HepG2 (cell line): Measurements from ENCODE around the gene SPDYE16. TPM values are rescaled to one million over a fixed set of nuclear protein-coding genes. Genes with fewer than 3 reads are reported as not detected.

Experiments
- BORCS8-MEF2B ChIP-seq: sonication (generic); formaldehyde crosslinking; IDR thresholded peaks from 2 replicates; pipeline ENCODE4 v1.8.0; 2022; ENCODE audit warnings: mild to moderate bottlenecking, missing genetic modification reagents
- MATR3 ChIP-seq: sonication (generic); formaldehyde crosslinking; IDR thresholded peaks from 2 replicates; pipeline ENCODE4 v1.4.0; 2020; ENCODE audit warnings: missing genetic modification reagents
- MTA1 ChIP-seq: sonication (generic); formaldehyde crosslinking; IDR thresholded peaks from 2 replicates; pipeline ENCODE4 v1.4.0; 2020; ENCODE audit warnings: missing genetic modification reagents, mild to moderate bottlenecking, borderline replicate concordance
- MTA3 ChIP-seq: sonication (generic); formaldehyde crosslinking; IDR thresholded peaks from 2 replicates; pipeline ENCODE4 v1.4.0; 2020; ENCODE audit warnings: missing genetic modification reagents
- NAIF1 ChIP-seq: sonication (generic); formaldehyde crosslinking; IDR thresholded peaks from 2 replicates; pipeline ENCODE4 v1.5.0; 2020; ENCODE audit warnings: mild to moderate bottlenecking, missing genetic modification reagents, borderline replicate concordance
- SOX13 ChIP-seq, 3 experiments: fragments of 450-650 bp in 1 of 3; sonication (generic) in 1 of 3; formaldehyde crosslinking in 1 of 3; IDR thresholded peaks in 2 of 3; conservative IDR thresholded peaks in 1 of 3; 2 replicates each; pipeline versions ENCODE4 v1.5.0 to v1.6.1; 2016 to 2020; ENCODE audit warnings: antibody characterized with exemption in 1 of 3, mild to moderate bottlenecking in 1 of 3, missing compliant biosample characterization in 1 of 3, missing genetic modification reagents in 1 of 3, moderate library complexity in 1 of 3
- SP4 ChIP-seq: sonication (generic); formaldehyde crosslinking; IDR thresholded peaks from 2 replicates; pipeline ENCODE4 v1.8.1; 2023; ENCODE audit warnings: mild to moderate bottlenecking, missing genetic modification reagents
- THYN1 ChIP-seq: sonication (generic); formaldehyde crosslinking; IDR thresholded peaks from 2 replicates; pipeline ENCODE4 v1.8.1; 2023; ENCODE audit warnings: low read depth, mild to moderate bottlenecking, moderate library complexity, missing genetic modification reagents, borderline replicate concordance
- ZFYVE20 ChIP-seq: sonication (generic); formaldehyde crosslinking; IDR thresholded peaks from 2 replicates; pipeline ENCODE4 v1.8.0; 2023; ENCODE audit warnings: low read depth, mild to moderate bottlenecking, moderate library complexity, missing genetic modification reagents, borderline replicate concordance
- ZNF614 ChIP-seq: IDR thresholded peaks from 2 replicates; pipeline ENCODE4 v1.6.1; 2018; ENCODE audit warnings: missing biosample characterization, missing genetic modification reagents, inconsistent platforms, borderline replicate concordance
- ZNF816 ChIP-seq: sonication (generic); formaldehyde crosslinking; IDR thresholded peaks from 2 replicates; pipeline ENCODE4 v1.8.0; 2022; ENCODE audit warnings: missing genetic modification reagents, mild to moderate bottlenecking, borderline replicate concordance
- ZNF883 ChIP-seq: sonication (generic); formaldehyde crosslinking; IDR thresholded peaks from 2 replicates; pipeline ENCODE4 v1.5.1; 2020; ENCODE audit warnings: mild to moderate bottlenecking, missing genetic modification reagents; ENCODE audit errors: not compliant biosample characterization
- polyA plus RNA-seq, 8 experiments: library from polyadenylated mRNA; depleted of rRNA in 3 of 8; stranded (reverse) in 7 of 8; unstranded in 1 of 8; fragments of >200 nt; fragmentation: Illumina TruSeq in 4 of 8; extraction: Trizol in 4 of 8; gene quantifications; 2 replicates each; pipeline versions ENCODE4 v1.2.1 to v1.2.3, GENCODE V29; 2011 to 2016; ENCODE audit warnings: low read depth in 4 of 8, missing spikeins in 1 of 8, mixed read lengths in 1 of 8; ENCODE audit not compliant: insufficient read depth in 1 of 8
- total RNA-seq, 5 experiments: library from RNA; depleted of rRNA; stranded (reverse); fragments of >200 nt; fragmentation: Illumina TruSeq; extraction: Trizol; gene quantifications; 2 replicates each; pipeline ENCODE4 v1.2.3, GENCODE V29; 2016; ENCODE audit warnings: low read depth in 1 of 5
- TF ChIP-seq, protein P1 (sequence below): IDR thresholded peaks from 2 replicates; pipeline ENCODE4 v1.6.1; 2016; ENCODE audit warnings: missing compliant biosample characterization, missing genetic modification reagents, borderline replicate concordance
- TF ChIP-seq, protein P2 (sequence below): sonication (generic); formaldehyde crosslinking; IDR thresholded peaks from 2 replicates; pipeline ENCODE4 v1.4.0; 2020; ENCODE audit warnings: mild to moderate bottlenecking, missing genetic modification reagents
- TF ChIP-seq, protein P3 (sequence below): sonication (generic); formaldehyde crosslinking; IDR thresholded peaks from 2 replicates; pipeline ENCODE4 v1.5.0; 2020; ENCODE audit warnings: mild to moderate bottlenecking, missing genetic modification reagents, borderline replicate concordance
- TF ChIP-seq, protein P4 (sequence below): sonication (generic); formaldehyde crosslinking; IDR thresholded peaks from 2 replicates; pipeline ENCODE4 v1.8.0; 2022; ENCODE audit warnings: missing genetic modification reagents, mild to moderate bottlenecking, moderate library complexity, borderline replicate concordance
- TF ChIP-seq, protein P5 (sequence below): sonication (generic); formaldehyde crosslinking; IDR thresholded peaks from 2 replicates; pipeline ENCODE4 v1.8.1; 2022; ENCODE audit warnings: mild to moderate bottlenecking, missing genetic modification reagents

SPDYE16 gene
- total and polyA plus RNA-seq, 2 of the 13 experiments (the other 11 are each of a cell fraction or from before 2014, with no cell fraction given) = 0.11 TPM; not detected in 1

DNA sequence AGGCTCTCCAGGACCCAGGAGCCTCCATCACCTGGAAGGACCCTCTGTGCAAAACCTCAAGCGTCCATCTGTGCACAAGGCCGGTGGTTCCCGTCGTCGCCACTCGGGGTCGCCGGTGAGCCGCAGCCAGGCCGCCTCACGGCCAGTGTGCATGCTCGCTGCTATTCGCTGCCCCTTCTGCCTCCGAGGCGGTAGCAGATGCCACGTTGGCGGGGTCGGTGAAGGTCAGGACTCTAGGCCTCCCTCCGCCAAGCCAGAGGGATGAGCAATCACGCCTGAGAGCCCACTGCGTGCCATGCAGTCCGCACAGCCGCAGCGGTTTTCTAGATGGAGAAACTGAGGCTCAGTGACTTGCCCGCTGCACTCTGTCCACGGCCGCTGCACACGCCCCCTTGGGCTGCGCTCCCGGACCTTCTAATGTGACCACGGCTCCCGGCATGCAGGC lies 27.1 kb downstream of the SPDYE16 start (continued):
- TF ChIP-seq ZNF614 (CRISPR knock-in tag) (peak; percentile 74; the same call in 1 of the 2 replicates), SP4 (CRISPR knock-in tag) (peak; percentile 62; the same call in 1 of the 2 replicates), SOX13 (IDR thresholded peaks at IDR 0.05) (no peak), SOX13 (CRISPR knock-in tag; conservative IDR thresholded peaks at IDR 0.05 in 1 of 2, IDR thresholded peaks at IDR 0.05 in 1 of 2) (0 out of 4 replicates have a peak, but pooled peaks of 1 of the 2 experiments have one; percentile 6), NAIF1 (no peak), ZNF883 (CRISPR knock-in tag) (no peak), THYN1 (no peak), MTA1 (CRISPR knock-in tag) (0 out of 2 replicates have a peak, but pooled peaks have one; percentile 37), ZFYVE20 (no peak), ZNF816 (CRISPR knock-in tag) (no peak), BORCS8-MEF2B (CRISPR knock-in tag) (peak; percentile 58; the same call in 1 of the 2 replicates), MTA3 (CRISPR knock-in tag) (no peak), MATR3 (CRISPR knock-in tag) (no peak)
- TF ChIP-seq, protein P1, sequence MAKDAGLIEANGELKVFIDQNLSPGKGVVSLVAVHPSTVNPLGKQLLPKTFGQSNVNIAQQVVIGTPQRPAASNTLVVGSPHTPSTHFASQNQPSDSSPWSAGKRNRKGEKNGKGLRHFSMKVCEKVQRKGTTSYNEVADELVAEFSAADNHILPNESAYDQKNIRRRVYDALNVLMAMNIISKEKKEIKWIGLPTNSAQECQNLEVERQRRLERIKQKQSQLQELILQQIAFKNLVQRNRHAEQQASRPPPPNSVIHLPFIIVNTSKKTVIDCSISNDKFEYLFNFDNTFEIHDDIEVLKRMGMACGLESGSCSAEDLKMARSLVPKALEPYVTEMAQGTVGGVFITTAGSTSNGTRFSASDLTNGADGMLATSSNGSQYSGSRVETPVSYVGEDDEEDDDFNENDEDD = peak; percentile 69; the same call in 1 of the 2 replicates
- TF ChIP-seq, protein P2, sequence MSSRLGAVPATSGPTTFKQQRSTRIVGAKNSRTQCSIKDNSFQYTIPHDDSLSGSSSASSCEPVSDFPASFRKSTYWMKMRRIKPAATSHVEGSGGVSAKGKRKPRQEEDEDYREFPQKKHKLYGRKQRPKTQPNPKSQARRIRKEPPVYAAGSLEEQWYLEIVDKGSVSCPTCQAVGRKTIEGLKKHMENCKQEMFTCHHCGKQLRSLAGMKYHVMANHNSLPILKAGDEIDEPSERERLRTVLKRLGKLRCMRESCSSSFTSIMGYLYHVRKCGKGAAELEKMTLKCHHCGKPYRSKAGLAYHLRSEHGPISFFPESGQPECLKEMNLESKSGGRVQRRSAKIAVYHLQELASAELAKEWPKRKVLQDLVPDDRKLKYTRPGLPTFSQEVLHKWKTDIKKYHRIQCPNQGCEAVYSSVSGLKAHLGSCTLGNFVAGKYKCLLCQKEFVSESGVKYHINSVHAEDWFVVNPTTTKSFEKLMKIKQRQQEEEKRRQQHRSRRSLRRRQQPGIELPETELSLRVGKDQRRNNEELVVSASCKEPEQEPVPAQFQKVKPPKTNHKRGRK = peak; percentile 80
- TF ChIP-seq, protein P3, sequence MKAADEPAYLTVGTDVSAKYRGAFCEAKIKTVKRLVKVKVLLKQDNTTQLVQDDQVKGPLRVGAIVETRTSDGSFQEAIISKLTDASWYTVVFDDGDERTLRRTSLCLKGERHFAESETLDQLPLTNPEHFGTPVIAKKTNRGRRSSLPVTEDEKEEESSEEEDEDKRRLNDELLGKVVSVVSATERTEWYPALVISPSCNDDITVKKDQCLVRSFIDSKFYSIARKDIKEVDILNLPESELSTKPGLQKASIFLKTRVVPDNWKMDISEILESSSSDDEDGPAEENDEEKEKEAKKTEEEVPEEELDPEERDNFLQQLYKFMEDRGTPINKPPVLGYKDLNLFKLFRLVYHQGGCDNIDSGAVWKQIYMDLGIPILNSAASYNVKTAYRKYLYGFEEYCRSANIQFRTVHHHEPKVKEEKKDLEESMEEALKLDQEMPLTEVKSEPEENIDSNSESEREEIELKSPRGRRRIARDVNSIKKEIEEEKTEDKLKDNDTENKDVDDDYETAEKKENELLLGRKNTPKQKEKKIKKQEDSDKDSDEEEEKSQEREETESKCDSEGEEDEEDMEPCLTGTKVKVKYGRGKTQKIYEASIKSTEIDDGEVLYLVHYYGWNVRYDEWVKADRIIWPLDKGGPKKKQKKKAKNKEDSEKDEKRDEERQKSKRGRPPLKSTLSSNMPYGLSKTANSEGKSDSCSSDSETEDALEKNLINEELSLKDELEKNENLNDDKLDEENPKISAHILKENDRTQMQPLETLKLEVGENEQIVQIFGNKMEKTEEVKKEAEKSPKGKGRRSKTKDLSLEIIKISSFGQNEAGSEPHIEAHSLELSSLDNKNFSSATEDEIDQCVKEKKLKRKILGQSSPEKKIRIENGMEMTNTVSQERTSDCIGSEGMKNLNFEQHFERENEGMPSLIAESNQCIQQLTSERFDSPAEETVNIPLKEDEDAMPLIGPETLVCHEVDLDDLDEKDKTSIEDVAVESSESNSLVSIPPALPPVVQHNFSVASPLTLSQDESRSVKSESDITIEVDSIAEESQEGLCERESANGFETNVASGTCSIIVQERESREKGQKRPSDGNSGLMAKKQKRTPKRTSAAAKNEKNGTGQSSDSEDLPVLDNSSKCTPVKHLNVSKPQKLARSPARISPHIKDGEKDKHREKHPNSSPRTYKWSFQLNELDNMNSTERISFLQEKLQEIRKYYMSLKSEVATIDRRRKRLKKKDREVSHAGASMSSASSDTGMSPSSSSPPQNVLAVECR (CRISPR knock-in tag) = 0 out of 2 replicates have a peak, but pooled peaks have one; percentile 42
- TF ChIP-seq, protein P4, sequence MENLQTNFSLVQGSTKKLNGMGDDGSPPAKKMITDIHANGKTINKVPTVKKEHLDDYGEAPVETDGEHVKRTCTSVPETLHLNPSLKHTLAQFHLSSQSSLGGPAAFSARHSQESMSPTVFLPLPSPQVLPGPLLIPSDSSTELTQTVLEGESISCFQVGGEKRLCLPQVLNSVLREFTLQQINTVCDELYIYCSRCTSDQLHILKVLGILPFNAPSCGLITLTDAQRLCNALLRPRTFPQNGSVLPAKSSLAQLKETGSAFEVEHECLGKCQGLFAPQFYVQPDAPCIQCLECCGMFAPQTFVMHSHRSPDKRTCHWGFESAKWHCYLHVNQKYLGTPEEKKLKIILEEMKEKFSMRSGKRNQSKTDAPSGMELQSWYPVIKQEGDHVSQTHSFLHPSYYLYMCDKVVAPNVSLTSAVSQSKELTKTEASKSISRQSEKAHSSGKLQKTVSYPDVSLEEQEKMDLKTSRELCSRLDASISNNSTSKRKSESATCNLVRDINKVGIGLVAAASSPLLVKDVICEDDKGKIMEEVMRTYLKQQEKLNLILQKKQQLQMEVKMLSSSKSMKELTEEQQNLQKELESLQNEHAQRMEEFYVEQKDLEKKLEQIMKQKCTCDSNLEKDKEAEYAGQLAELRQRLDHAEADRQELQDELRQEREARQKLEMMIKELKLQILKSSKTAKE = no peak
- TF ChIP-seq, protein P5, sequence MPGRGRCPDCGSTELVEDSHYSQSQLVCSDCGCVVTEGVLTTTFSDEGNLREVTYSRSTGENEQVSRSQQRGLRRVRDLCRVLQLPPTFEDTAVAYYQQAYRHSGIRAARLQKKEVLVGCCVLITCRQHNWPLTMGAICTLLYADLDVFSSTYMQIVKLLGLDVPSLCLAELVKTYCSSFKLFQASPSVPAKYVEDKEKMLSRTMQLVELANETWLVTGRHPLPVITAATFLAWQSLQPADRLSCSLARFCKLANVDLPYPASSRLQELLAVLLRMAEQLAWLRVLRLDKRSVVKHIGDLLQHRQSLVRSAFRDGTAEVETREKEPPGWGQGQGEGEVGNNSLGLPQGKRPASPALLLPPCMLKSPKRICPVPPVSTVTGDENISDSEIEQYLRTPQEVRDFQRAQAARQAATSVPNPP (CRISPR knock-in tag) = no peak
